GM21381 (cell line): ENCODE results near the gene GBE1.
"Not testable (repeated sequence)": the region's sequence is repeated elsewhere in the genome, so short reads cannot be mapped to it uniquely, and the experiment has no call there.

Source experiments
- ATAC-seq: cut with Tn5 transposase; IDR thresholded peaks from one replicate; pipeline ENCODE4 v1.9.1; 2021; ENCODE audit warnings: mild to moderate bottlenecking, moderate library complexity; ENCODE audit not compliant: unreplicated experiment

The GBE1 gene

GRCh38 chr3:81760924-81761903, at the start of gene GBE1:
TSS of gene GBE1 (minus strand) at chr3:81761645. CDS start at chr3:81761517, 128 bp downstream.
- peak; percentile 85 for ATAC-seq

- ATAC-seq: no peak
Measured at GRCh38 chr3:81808900-81809299, 47.5 kb upstream of the GBE1 start.

- no peak for ATAC-seq
Measured at GRCh38 chr3:81799403-81799802, 38.0 kb upstream of the GBE1 start.

- no peak for ATAC-seq
Measured at GRCh38 chr3:81793410-81793809, 32.0 kb upstream of the GBE1 start.

GRCh38 chr3:81790117-81790516, 28.7 kb upstream of the GBE1 start:
- no peak for ATAC-seq

- no peak for ATAC-seq
Measured at GRCh38 chr3:81789691-81790090, 28.2 kb upstream of the GBE1 start.

- ATAC-seq: peak; percentile 76
Measured at GRCh38 chr3:81788610-81789009, 27.2 kb upstream of the GBE1 start.

- no peak for ATAC-seq
Measured at GRCh38 chr3:81788044-81788443, 26.6 kb upstream of the GBE1 start.

- no peak for ATAC-seq
Measured at GRCh38 chr3:81782585-81782984, 21.1 kb upstream of the GBE1 start.

- no peak for ATAC-seq
Measured at GRCh38 chr3:81778678-81779182, 17.3 kb upstream of the GBE1 start.

- ATAC-seq: no peak
Measured at GRCh38 chr3:81776643-81777042, 15.2 kb upstream of the GBE1 start.

GRCh38 chr3:81770710-81771109, 9.3 kb upstream of the GBE1 start:
- no peak for ATAC-seq

GRCh38 chr3:81769299-81769698, 7.9 kb upstream of the GBE1 start:
- ATAC-seq: no peak

GRCh38 chr3:81767250-81767859, 5.9 kb upstream of the GBE1 start:
- not testable (repeated sequence) for ATAC-seq

GRCh38 chr3:81765400-81765799, 4.0 kb upstream of the GBE1 start:
- no peak for ATAC-seq

- no peak for ATAC-seq
Measured at GRCh38 chr3:81764665-81765064, 3.2 kb upstream of the GBE1 start.

GRCh38 chr3:81764002-81764401, 2.6 kb upstream of the GBE1 start:
- ATAC-seq: no peak

- no peak for ATAC-seq
Measured at GRCh38 chr3:81763001-81763400, 1.6 kb upstream of the GBE1 start.

- ATAC-seq: no peak
Measured at GRCh38 chr3:81761904-81762580, 597 bp upstream of the GBE1 start.

GRCh38 chr3:81760215-81760614, 1.2 kb downstream of the GBE1 start:
- ATAC-seq: no peak

GRCh38 chr3:81758771-81759170, 2.7 kb downstream of the GBE1 start:
- not testable (repeated sequence) for ATAC-seq
